Measurements from ENCODE around the gene SH3PXD2B.

GRCh38 chr5:172490514-172491461, 36.5 kb upstream of the SH3PXD2B start:
- TF ChIP-seq CHD1 (IDR thresholded peaks at IDR 0.05; ENCODE audit: low read depth, low read length) (no peak), CTCF (conservative IDR thresholded peaks at IDR 0.05; ENCODE audit: low read depth, low read length) (no peak), NFE2L2 (IDR thresholded peaks at IDR 0.05; ENCODE audit: low read depth, low read length) (no peak), RFX5 (IDR thresholded peaks at IDR 0.05; ENCODE audit: low read depth, low read length) (no peak), SMC3 (IDR thresholded peaks at IDR 0.05; ENCODE audit: low read depth, low read length) (no peak), POLR2A (IDR thresholded peaks at IDR 0.05; ENCODE audit: low read depth, low read length) (no peak), RAD21 (IDR thresholded peaks at IDR 0.05; ENCODE audit: low read length) (no peak), BHLHE40 (IDR thresholded peaks at IDR 0.05; ENCODE audit: low read depth, low read length) (no peak), CEBPB (IDR thresholded peaks at IDR 0.05; ENCODE audit: low read depth, low read length) (no peak)

Measured in IMR-90 (cell line).